A673 (cell line): ENCODE results near the gene IL6R.

Experiments used
- CTCF ChIP-seq: fragments of 300-800, 200-600 bp; sonication (generic); conservative IDR thresholded peaks from 2 replicates; pipeline ENCODE4 v1.5.1; 2017; ENCODE audit warnings: low read depth, mild to moderate bottlenecking, antibody characterized with exemption, low read length, moderate library complexity, mixed read lengths
- EZH2 ChIP-seq: fragments of 200-600 bp; sonication (generic); IDR thresholded peaks from 2 replicates; pipeline ENCODE4 v1.6.1; 2017; ENCODE audit warnings: borderline replicate concordance, low read depth, mild to moderate bottlenecking, mixed read lengths, antibody characterized with exemption, low read length; ENCODE audit not compliant: poor library complexity, severe bottlenecking

DNA sequence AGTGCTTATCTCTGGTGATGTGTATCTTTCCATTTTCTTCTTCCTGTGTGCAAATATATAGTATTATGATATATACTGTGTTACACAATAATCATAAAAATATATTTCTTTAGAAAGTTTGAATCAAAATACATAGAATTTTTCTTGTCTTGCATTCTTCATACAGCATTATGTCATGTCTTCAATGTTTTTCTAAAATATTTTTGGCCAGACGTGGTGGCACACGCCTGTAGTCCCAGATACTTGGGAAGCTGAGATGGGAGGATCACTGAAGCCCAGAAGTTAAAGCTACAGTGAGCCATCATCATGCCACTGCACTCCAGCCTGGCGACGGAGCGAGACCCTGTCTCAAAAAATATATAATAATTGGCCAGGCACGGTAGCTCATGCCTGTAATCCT lies 41.6 kb downstream of the IL6R start:
- TF ChIP-seq CTCF (no peak), EZH2 (no peak)
